Prostate gland (tissue), 2 donors: ENCODE data around the gene OSBPL9. TPM values are rescaled to one million over a fixed set of nuclear protein-coding genes. Genes with fewer than 3 reads are reported as not detected.

Source experiments
- DNase-seq: peaks from one replicate; pipeline ENCODE4 v3.0.0-alpha.2; 2019; ENCODE audit warnings: low spot score
- H3K27ac ChIP-seq, 2 donors: fragments of 200-600 bp; sonication (generic); 2 replicates each; pipeline ENCODE4 v1.5.1; 2017 to 2019
- H3K27me3 ChIP-seq: fragments of 200-600 bp; sonication (generic); replicated peaks from 2 replicates; pipeline ENCODE4 v1.5.1; 2019; ENCODE audit not compliant: insufficient read depth
- H3K36me3 ChIP-seq, 2 donors: fragments of 200-600 bp; sonication (generic); 1 replicate in 1 of 2; 2 replicates in 1 of 2; pipeline versions ENCODE4 v1.5.1 to v1.8.1; 2017 to 2019
- H3K4me1 ChIP-seq: fragments of 200-600 bp; sonication (generic); replicated peaks from 2 replicates; pipeline ENCODE4 v1.5.1; 2019
- H3K4me3 ChIP-seq, 2 donors: fragments of 200-600 bp; sonication (generic); 2 replicates each; pipeline ENCODE4 v1.5.1; 2017 to 2019
- H3K9me3 ChIP-seq: fragments of 200-600 bp; sonication (generic); 2 replicates; pipeline ENCODE4 v1.5.1; 2017
- POLR2A ChIP-seq: fragments of 450-650 bp; IDR thresholded peaks from one replicate; pipeline ENCODE4 v1.6.1; 2016; ENCODE audit warnings: antibody characterized with exemption, mild to moderate bottlenecking
- POLR2AphosphoS5 ChIP-seq: sonication (generic); formaldehyde crosslinking; IDR thresholded peaks from one replicate; pipeline ENCODE4 v1.6.1; 2017; ENCODE audit warnings: antibody characterized with exemption
- WGBS: methylation state at CpG from one replicate; pipeline ENCODE4 v1.1.5; 2018; 5-methylcytosine and 5-hydroxymethylcytosine counted together
- intact Hi-C: fragments of 100-400 bp; cut with DNase I; formaldehyde crosslinking; loops from one replicate; pipeline ENCODE4 v1.14.2; 2022
- total RNA-seq, 2 donors: library from RNA; depleted of rRNA; stranded (reverse); fragments of >200 nt; gene quantifications; one replicate each; pipeline ENCODE4 v1.1.0, GENCODE V29; 2016
- TF ChIP-seq, protein P1 (sequence below), 4 experiments: fragments of 200-600 bp in 2 of 4; fragments of 450-650 bp in 2 of 4; sonication (generic) in 2 of 4; IDR thresholded peaks; 1 replicate in 3 of 4; 2 replicates in 1 of 4; pipeline ENCODE4 v1.5.1; 2016 to 2019; ENCODE audit warnings: antibody characterized with exemption in 4 of 4, mild to moderate bottlenecking in 2 of 4, moderate library complexity in 2 of 4

Gene OSBPL9
- total RNA-seq, 2 donors from 2014 or later, result 93.6 to 104 TPM

DNA sequence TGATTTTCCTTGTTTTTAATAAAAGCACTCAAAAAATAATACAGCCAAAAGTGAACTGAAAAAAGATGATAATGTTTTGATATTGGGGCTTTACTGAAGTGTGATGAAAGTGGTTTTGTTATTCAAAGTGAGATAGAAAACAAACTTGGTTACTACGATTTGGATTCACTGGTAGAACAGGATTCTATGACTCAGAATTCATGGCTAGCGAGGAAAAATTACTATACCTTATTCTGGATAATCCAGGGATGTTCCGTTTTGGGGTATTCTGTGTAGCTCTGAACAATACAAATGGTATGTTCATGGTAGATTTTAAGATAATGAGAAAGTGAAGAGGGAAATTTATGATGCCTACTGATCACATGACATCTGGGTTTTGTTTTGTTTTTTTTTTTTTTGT lies 144.0 kb downstream of the OSBPL9 start:
- WGBS, result 89% methylated on average over 3 of the region's 3 CpGs
- TF ChIP-seq POLR2A (no peak), POLR2AphosphoS5 (no peak)
- TF ChIP-seq, protein P1, sequence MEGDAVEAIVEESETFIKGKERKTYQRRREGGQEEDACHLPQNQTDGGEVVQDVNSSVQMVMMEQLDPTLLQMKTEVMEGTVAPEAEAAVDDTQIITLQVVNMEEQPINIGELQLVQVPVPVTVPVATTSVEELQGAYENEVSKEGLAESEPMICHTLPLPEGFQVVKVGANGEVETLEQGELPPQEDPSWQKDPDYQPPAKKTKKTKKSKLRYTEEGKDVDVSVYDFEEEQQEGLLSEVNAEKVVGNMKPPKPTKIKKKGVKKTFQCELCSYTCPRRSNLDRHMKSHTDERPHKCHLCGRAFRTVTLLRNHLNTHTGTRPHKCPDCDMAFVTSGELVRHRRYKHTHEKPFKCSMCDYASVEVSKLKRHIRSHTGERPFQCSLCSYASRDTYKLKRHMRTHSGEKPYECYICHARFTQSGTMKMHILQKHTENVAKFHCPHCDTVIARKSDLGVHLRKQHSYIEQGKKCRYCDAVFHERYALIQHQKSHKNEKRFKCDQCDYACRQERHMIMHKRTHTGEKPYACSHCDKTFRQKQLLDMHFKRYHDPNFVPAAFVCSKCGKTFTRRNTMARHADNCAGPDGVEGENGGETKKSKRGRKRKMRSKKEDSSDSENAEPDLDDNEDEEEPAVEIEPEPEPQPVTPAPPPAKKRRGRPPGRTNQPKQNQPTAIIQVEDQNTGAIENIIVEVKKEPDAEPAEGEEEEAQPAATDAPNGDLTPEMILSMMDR (IDR thresholded peaks at IDR 0.05), result no peak

DNA sequence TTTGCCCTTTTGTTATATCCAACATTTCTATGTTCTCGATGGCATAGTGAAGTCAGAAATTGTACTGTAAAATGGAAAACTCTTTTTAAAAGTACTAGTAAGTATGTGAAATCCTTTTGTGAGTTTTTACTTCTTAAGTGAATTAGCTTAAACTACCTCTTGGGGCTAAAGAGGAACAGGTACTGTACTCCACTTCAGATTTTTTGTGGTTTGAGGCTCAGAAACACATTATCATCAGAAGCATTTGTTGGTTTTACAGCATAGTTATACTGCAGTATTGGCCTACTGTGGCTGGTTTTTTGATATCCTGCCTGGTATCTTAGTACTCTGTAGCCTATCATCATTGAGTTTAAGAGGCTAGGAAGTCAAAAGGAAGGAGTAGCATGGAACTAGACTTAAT lies 144.5 kb downstream of the OSBPL9 start:
- WGBS, result 96% methylated on average over 1 of the region's 1 CpG
- Histone ChIP-seq H3K9me3 (no peaks in the 10 kb centered on the region), H3K36me3 (no peaks in the 10 kb centered on the region), H3K4me1 (no peaks in the 10 kb centered on the region), H3K27ac (no peak overlapping the region), H3K4me3 (no peak overlapping the region), H3K27me3 (no peaks in the 10 kb centered on the region)
- TF ChIP-seq POLR2AphosphoS5 (no peak), POLR2A (no peak)
- TF ChIP-seq, protein P1 (IDR thresholded peaks at IDR 0.05), result no peak
- intact Hi-C loops, result loop anchor here (10.0 kb wide), 1 partner anchor 197 kb away; no protein-coding TSS in a partner anchor
- DNase-seq, result no peak

More for the DNA sequence above, 144.0 kb downstream of the OSBPL9 start:
- no peak for DNase-seq
- Histone ChIP-seq H3K4me3 (no peak overlapping the region), H3K9me3 (no peaks in the 10 kb centered on the region), H3K27me3 (no peaks in the 10 kb centered on the region), H3K4me1 (no peaks in the 10 kb centered on the region), H3K36me3 (no peaks in the 10 kb centered on the region), H3K27ac (no peak overlapping the region)
- intact Hi-C loops, result loop anchor here (10.0 kb wide), 1 partner anchor 196 kb away; no protein-coding TSS in a partner anchor

DNA sequence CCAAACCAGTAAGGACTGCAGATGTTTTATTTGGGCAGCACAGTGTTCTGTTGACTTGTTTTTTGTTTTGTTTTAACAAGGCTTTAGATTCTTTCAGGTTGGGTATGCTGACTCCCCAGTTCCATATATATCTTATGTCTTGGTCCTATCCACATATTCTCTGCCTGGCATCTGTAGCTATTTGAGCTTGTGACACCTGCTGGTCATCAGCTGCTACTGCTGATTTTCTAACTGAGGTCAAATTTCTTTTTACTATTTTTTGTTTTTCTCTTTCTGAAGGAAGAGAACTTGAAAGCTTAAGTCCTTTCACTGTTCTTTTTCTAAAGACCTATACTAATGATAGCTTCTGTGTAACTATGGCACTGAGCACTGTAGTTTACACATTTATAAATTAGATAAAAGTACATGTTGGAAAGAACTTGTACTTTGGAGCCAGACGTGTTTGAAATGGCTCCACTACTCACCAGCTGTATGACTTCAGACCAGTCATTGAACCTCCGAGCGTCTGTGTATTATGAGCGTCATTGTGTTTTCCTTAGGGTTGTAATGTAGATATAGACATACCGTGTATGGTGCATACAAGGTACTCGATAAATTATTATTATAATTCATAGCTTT lies 152.2 kb downstream of the OSBPL9 start:
- no peaks in the 10 kb centered on the region for H3K9me3 ChIP-seq
- H3K4me3 ChIP-seq, result no peak overlapping the region
- no peaks in the 10 kb centered on the region for H3K36me3 ChIP-seq
- H3K27ac ChIP-seq, result peak overlapping the region in 1 of 2 donors; percentile 29
- 60% methylated on average over 6 of the region's 6 CpGs for WGBS
- no peaks in the 10 kb centered on the region for H3K4me1 ChIP-seq
- no peaks in the 10 kb centered on the region for H3K27me3 ChIP-seq
- intact Hi-C loops, result loop anchor here (10.0 kb wide), 1 partner anchor 204 kb away; no protein-coding TSS in a partner anchor
- no peak for TF ChIP-seq POLR2A
- TF ChIP-seq POLR2AphosphoS5, result peak; percentile 49
- TF ChIP-seq, protein P1 (IDR thresholded peaks at IDR 0.05), result peak; percentile 65 to 84 (median 78)
- DNase-seq, result peak; percentile 21

DNA sequence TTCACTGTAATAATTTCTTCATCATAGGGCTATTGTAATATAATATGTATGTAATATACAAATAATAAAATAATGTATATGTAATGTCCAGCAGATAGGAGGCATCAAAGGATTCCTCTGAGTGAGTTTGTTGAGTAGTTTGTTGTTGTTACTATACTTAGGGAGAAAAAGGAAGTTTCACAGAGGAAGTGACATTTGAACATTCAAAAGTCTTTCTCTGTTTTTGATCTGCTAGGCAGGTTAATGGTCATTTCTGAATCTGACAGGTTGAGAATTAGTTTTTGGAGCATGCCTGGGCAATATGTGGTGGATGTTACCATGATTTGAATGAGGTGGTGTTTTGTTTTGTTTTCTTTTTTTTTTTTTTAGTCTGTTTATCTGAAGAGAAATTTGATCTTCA lies 159.5 kb downstream of the OSBPL9 start:
- Histone ChIP-seq H3K4me1 (no peaks in the 10 kb centered on the region), H3K36me3 (no peaks in the 10 kb centered on the region), H3K27me3 (no peaks in the 10 kb centered on the region), H3K27ac (no peak overlapping the region), H3K9me3 (no peaks in the 10 kb centered on the region), H3K4me3 (no peak overlapping the region)
- no peak for TF ChIP-seq POLR2AphosphoS5
- TF ChIP-seq, protein P1 (IDR thresholded peaks at IDR 0.05), result no peak
- no peak for TF ChIP-seq POLR2A
- DNase-seq, result no peak
- intact Hi-C loops, result no loop called here

DNA sequence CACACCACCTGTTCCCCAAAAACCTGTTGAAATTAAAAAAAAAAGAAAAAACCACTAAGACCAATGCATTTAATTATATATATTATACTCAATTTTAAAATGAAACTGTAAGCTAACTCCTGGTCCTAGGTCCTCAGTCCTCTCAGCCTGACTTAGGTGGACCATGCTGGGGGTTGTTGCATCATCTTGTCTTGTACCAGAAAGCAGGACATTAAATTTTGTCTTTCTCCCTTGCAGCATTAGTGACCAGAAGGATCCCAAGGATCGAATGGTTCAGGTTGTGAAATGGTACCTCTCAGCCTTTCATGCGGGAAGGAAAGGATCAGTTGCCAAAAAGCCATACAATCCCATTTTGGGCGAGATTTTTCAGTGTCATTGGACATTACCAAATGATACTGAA lies 164.0 kb downstream of the OSBPL9 start:
- H3K4me3 ChIP-seq, result no peak overlapping the region
- DNase-seq, result no peak
- no peaks in the 10 kb centered on the region for H3K9me3 ChIP-seq
- no peaks in the 10 kb centered on the region for H3K27me3 ChIP-seq
- TF ChIP-seq POLR2A, result no peak
- TF ChIP-seq POLR2AphosphoS5, result no peak
- TF ChIP-seq, protein P1 (IDR thresholded peaks at IDR 0.05), result no peak
- intact Hi-C loops, result no loop called here
- H3K4me1 ChIP-seq, result no peaks in the 10 kb centered on the region
- H3K36me3 ChIP-seq, result no peaks in the 10 kb centered on the region
- 90% methylated on average over 3 of the region's 3 CpGs for WGBS
- H3K27ac ChIP-seq, result no peak overlapping the region
